GM23338 (cell line): ENCODE data around the gene HOXC5. TPM values are rescaled to one million over a fixed set of nuclear protein-coding genes. Genes with fewer than 3 reads are reported as not detected.

Experiments
- ATAC-seq: fragments of 200-7000 bp; cut with Tn5 transposase; 3 replicates; pipeline ENCODE4 v1.9.1; 2020
- DNase-seq: peaks from one replicate; pipeline ENCODE4 v3.0.0-alpha.2; 2015; ENCODE audit warnings: low spot score
- H2AFZ ChIP-seq: fragments of 200-600 bp; sonication (generic); 2 replicates; pipeline ENCODE4 v1.8.0; 2016; ENCODE audit warnings: antibody characterized with exemption, mild to moderate bottlenecking, moderate library complexity
- H3F3A ChIP-seq: fragments of 200-600 bp; sonication (generic); replicated peaks from 2 replicates; pipeline ENCODE4 v1.8.0; 2017; ENCODE audit warnings: antibody characterized with exemption, mixed run types, low read depth
- H3K27ac ChIP-seq: fragments of 200-600 bp; sonication (generic); 2 replicates; pipeline ENCODE4 v1.6.1; 2016; ENCODE audit warnings: low read depth
- H3K27me3 ChIP-seq: fragments of 200-600 bp; sonication (generic); 2 replicates; pipeline ENCODE4 v1.8.0; 2016; ENCODE audit warnings: mild to moderate bottlenecking, mixed run types, moderate library complexity; ENCODE audit not compliant: insufficient read depth
- H3K36me3 ChIP-seq: fragments of 200-600 bp; sonication (generic); 2 replicates; pipeline ENCODE4 v1.8.0; 2016; ENCODE audit warnings: mild to moderate bottlenecking; ENCODE audit not compliant: insufficient read depth
- H3K4me1 ChIP-seq: fragments of 200-600 bp; sonication (generic); 2 replicates; pipeline ENCODE4 v1.8.0; 2016; ENCODE audit warnings: mild to moderate bottlenecking, moderate library complexity; ENCODE audit not compliant: insufficient read depth
- H3K4me2 ChIP-seq: fragments of 200-600 bp; sonication (generic); 2 replicates; pipeline ENCODE4 v1.7.1; 2017; ENCODE audit warnings: mixed run types
- H3K4me3 ChIP-seq: fragments of 200-600 bp; sonication (generic); 2 replicates; pipeline ENCODE4 v1.6.1; 2016; ENCODE audit warnings: mixed run types
- H3K79me2 ChIP-seq: fragments of 200-600 bp; sonication (generic); replicated peaks from 2 replicates; pipeline ENCODE4 v1.8.0; 2017; ENCODE audit warnings: mild to moderate bottlenecking; ENCODE audit not compliant: insufficient read depth
- H3K9me2 ChIP-seq: fragments of 200-600 bp; sonication (generic); 2 replicates; pipeline ENCODE4 v1.8.0; 2017; ENCODE audit not compliant: insufficient read depth
- H4K20me1 ChIP-seq: fragments of 200-600 bp; sonication (generic); replicated peaks from 2 replicates; pipeline ENCODE4 v1.8.0; 2017; ENCODE audit warnings: mild to moderate bottlenecking; ENCODE audit not compliant: insufficient read depth
- H3K27ac Mint-ChIP-seq: 2 replicates; pipeline ENCODE4 v1.8.0; 2020; ENCODE audit warnings: inconsistent platforms, mild to moderate bottlenecking, moderate library complexity, mixed read lengths
- H3K27me3 Mint-ChIP-seq: 3 replicates; pipeline ENCODE4 v1.8.0; 2022; ENCODE audit warnings: low read depth, mild to moderate bottlenecking, moderate library complexity, mixed read lengths, inconsistent platforms; ENCODE audit not compliant: insufficient read depth, poor library complexity
- H3K36me3 Mint-ChIP-seq: 3 replicates; pipeline ENCODE4 v1.8.0; 2021; ENCODE audit warnings: low read depth, mild to moderate bottlenecking, inconsistent platforms, moderate library complexity, mixed read lengths
- H3K4me1 Mint-ChIP-seq: 3 replicates; pipeline ENCODE4 v1.8.0; 2020; ENCODE audit warnings: mild to moderate bottlenecking, inconsistent platforms, mixed read lengths
- H3K4me3 Mint-ChIP-seq: 3 replicates; pipeline ENCODE4 v1.8.0; 2021; ENCODE audit warnings: moderate library complexity, mild to moderate bottlenecking, inconsistent platforms, mixed read lengths
- H3K9me3 Mint-ChIP-seq: 3 replicates; pipeline ENCODE4 v1.8.0; 2020; ENCODE audit warnings: moderate library complexity, mild to moderate bottlenecking, inconsistent platforms, mixed read lengths
- CTCF ChIP-seq, 2 experiments: fragments of 200-600 bp in 1 of 2; sonication (generic) in 1 of 2; conservative IDR thresholded peaks; 2 replicates each; pipeline versions ENCODE4 v1.5.1 to v1.6.1; 2016 to 2017; ENCODE audit warnings: antibody characterized with exemption in 2 of 2, low read depth in 2 of 2, mild to moderate bottlenecking in 2 of 2, moderate library complexity in 1 of 2
- EZH2 ChIP-seq: fragments of 200-600 bp; sonication (generic); IDR thresholded peaks from one replicate; pipeline ENCODE4 v1.8.0; 2017; ENCODE audit warnings: antibody characterized with exemption, mild to moderate bottlenecking, low read depth; ENCODE audit not compliant: unreplicated experiment
- POLR2AphosphoS5 ChIP-seq: IDR thresholded peaks from 2 replicates; pipeline ENCODE4 v1.6.1; 2016; ENCODE audit warnings: antibody characterized with exemption, low read depth
- ZNF462 ChIP-seq: fragments of 250-450 bp; sonication (Bioruptor Pico); IDR thresholded peaks from 2 replicates; pipeline ENCODE4 v1.5.0; 2020; ENCODE audit warnings: mild to moderate bottlenecking, moderate library complexity
- polyA plus RNA-seq: library from polyadenylated mRNA; unstranded; fragments of >200 nt; fragmentation: Nextera tagmentation; extraction: Ambion mirVana; gene quantifications from 2 replicates; pipeline ENCODE4 v1.2.1, GENCODE V29; 2016
- total RNA-seq: library from RNA; depleted of rRNA; stranded (reverse); fragments of >200 nt; shearing (Covaris generic); gene quantifications from 2 replicates; pipeline ENCODE4 v1.2.3, GENCODE V29; 2014

Gene HOXC5
- total and polyA plus RNA-seq, 2 experiments from 2014 or later = not detected

- peak overlapping the region; percentile 62 for H3K4me3 Mint-ChIP-seq
- no peak overlapping the region for H3K27ac ChIP-seq
- H3K9me3 Mint-ChIP-seq = no peaks in the 10 kb centered on the region; the same call in 2 of the 3 replicates
- H3K36me3 Mint-ChIP-seq = no peaks in the 10 kb centered on the region; the same call in 2 of the 3 replicates
- peak; percentile 13 for ATAC-seq
- no peaks in the 10 kb centered on the region for H3K36me3 ChIP-seq
- H4K20me1 ChIP-seq = peaks cover 32% of the 10 kb centered on the region
- H3K9me2 ChIP-seq = no peaks in the 10 kb centered on the region
- peaks cover 100% of the 10 kb centered on the region for H3K27me3 ChIP-seq
- peaks cover 30% of the 10 kb centered on the region for H3K4me1 Mint-ChIP-seq
- peaks cover 98% of the 10 kb centered on the region for H3K27me3 Mint-ChIP-seq
- peak overlapping the region; percentile 63 for H3K4me3 ChIP-seq
- no peaks in the 10 kb centered on the region for H3K79me2 ChIP-seq
- peak overlapping the region; percentile 80; the same call in 1 of the 2 replicates for H2AFZ ChIP-seq
- H3K4me2 ChIP-seq = peak overlapping the region; percentile 89
- H3K4me1 ChIP-seq = peaks cover 48% of the 10 kb centered on the region
- no peak for TF ChIP-seq POLR2AphosphoS5
- TF ChIP-seq CTCF (conservative IDR thresholded peaks at IDR 0.05; ENCODE audit: low read depth in 2 of 2) = no peak
- no peak for TF ChIP-seq ZNF462
- TF ChIP-seq EZH2 = peak; percentile 76
- H3K27ac Mint-ChIP-seq = no peak overlapping the region
- H3F3A ChIP-seq = peaks cover 38% of the 10 kb centered on the region
- peak; percentile 71 for DNase-seq
These were observed 15.6 kb upstream of the HOXC5 start for GRCh38 chr12:54017027-54017788.
